K562 (cell line): ENCODE measurements around the gene PRKCB. TPM values are rescaled to one million over a fixed set of nuclear protein-coding genes. Genes with fewer than 3 reads are reported as not detected.

Experiments used
- ARID3B ChIP-seq: fragments of 250-450 bp; sonication (Bioruptor Pico); IDR thresholded peaks from 2 replicates; pipeline ENCODE4 v1.4.0; 2020; ENCODE audit warnings: borderline replicate concordance
- ARID4B ChIP-seq: sonication (generic); formaldehyde crosslinking; IDR thresholded peaks from 2 replicates; pipeline ENCODE4 v1.8.0; 2022; ENCODE audit warnings: mild to moderate bottlenecking, missing genetic modification reagents
- CGGBP1 ChIP-seq: fragments of 250-450 bp; sonication (Bioruptor Pico); IDR thresholded peaks from 2 replicates; pipeline ENCODE4 v1.9.0; 2021; ENCODE audit warnings: mild to moderate bottlenecking
- CHCHD3 ChIP-seq: fragments of 250-450 bp; sonication (Bioruptor Pico); IDR thresholded peaks from 2 replicates; pipeline ENCODE4 v2.1.2; 2022; ENCODE audit warnings: mild to moderate bottlenecking
- E2F6 ChIP-seq, 2 experiments: IDR thresholded peaks; 2 replicates each; pipeline ENCODE4 v1.6.1; 2011; ENCODE audit warnings: borderline replicate concordance in 1 of 2, control low read depth in 1 of 2, low read depth in 1 of 2, low read length in 1 of 2, mild to moderate bottlenecking in 1 of 2, mixed read lengths in 1 of 2, moderate library complexity in 1 of 2; ENCODE audit not compliant: insufficient read depth in 1 of 2, insufficient read length in 1 of 2, poor library complexity in 1 of 2, severe bottlenecking in 1 of 2; ENCODE audit errors: extremely low read depth in 1 of 2
- HDAC6 ChIP-seq: IDR thresholded peaks from 2 replicates; pipeline ENCODE4 v1.6.1; 2012; ENCODE audit warnings: low read depth, mild to moderate bottlenecking, control low read depth, inconsistent platforms, low read length, moderate library complexity
- HLTF ChIP-seq: fragments of 450-650 bp; IDR thresholded peaks from 2 replicates; pipeline ENCODE4 v1.6.1; 2016
- IRF2 ChIP-seq: sonication (generic); formaldehyde crosslinking; IDR thresholded peaks from 2 replicates; pipeline ENCODE4 v1.8.1; 2022; ENCODE audit warnings: mild to moderate bottlenecking, missing genetic modification reagents
- KLF10 ChIP-seq: fragments of 250-450 bp; sonication (Bioruptor Pico); IDR thresholded peaks from 2 replicates; pipeline ENCODE4 v1.6.1; 2021; ENCODE audit warnings: matching md5 sums
- MCM5 ChIP-seq: fragments of 450-650 bp; IDR thresholded peaks from 2 replicates; pipeline ENCODE4 v1.6.1; 2016; ENCODE audit warnings: low read depth
- PREB ChIP-seq: sonication (generic); formaldehyde crosslinking; IDR thresholded peaks from 2 replicates; pipeline ENCODE4 v1.8.1; 2023; ENCODE audit warnings: mild to moderate bottlenecking, missing genetic modification reagents
- RAD51 ChIP-seq: fragments of 450-650 bp; IDR thresholded peaks from 2 replicates; pipeline ENCODE4 v1.7.1; 2016; ENCODE audit warnings: low read depth, mild to moderate bottlenecking, borderline replicate concordance
- TGIF2 ChIP-seq: sonication (generic); formaldehyde crosslinking; IDR thresholded peaks from 2 replicates; pipeline ENCODE4 v1.8.1; 2022; ENCODE audit warnings: mild to moderate bottlenecking, missing genetic modification reagents, moderate library complexity
- ZBTB12 ChIP-seq: fragments of 250-450 bp; sonication (Bioruptor Pico); IDR thresholded peaks from 2 replicates; pipeline ENCODE4 v1.4.0; 2020
- ZFP36 ChIP-seq: fragments of 150-350 bp; IDR thresholded peaks from 2 replicates; pipeline ENCODE4 v1.6.1; 2018; ENCODE audit warnings: low read length, low read depth; ENCODE audit not compliant: partially characterized antibody
- ZNF146 ChIP-seq: IDR thresholded peaks from one replicate; pipeline ENCODE4 v1.6.1; 2018; ENCODE audit warnings: missing compliant biosample characterization; ENCODE audit not compliant: unreplicated experiment
- ZNF444 ChIP-seq: fragments of 250-450 bp; sonication (Bioruptor Pico); IDR thresholded peaks from 2 replicates; pipeline ENCODE4 v1.4.0; 2020; ENCODE audit warnings: mild to moderate bottlenecking, moderate library complexity
- ZNF561 ChIP-seq: fragments of 450-650 bp; formaldehyde crosslinking; conservative IDR thresholded peaks from 2 replicates; pipeline ENCODE4 v1.4.0; 2020; ENCODE audit warnings: mild to moderate bottlenecking, moderate library complexity
- ZNF780A ChIP-seq: fragments of 250-450 bp; sonication (Bioruptor Pico); IDR thresholded peaks from 2 replicates; pipeline ENCODE4 v1.5.0; 2021; ENCODE audit warnings: mild to moderate bottlenecking
- polyA plus RNA-seq, 8 experiments: library from polyadenylated mRNA; depleted of rRNA in 4 of 8; stranded (reverse) in 5 of 8; unstranded in 3 of 8; fragments of >200 nt; fragmentation: Nextera tagmentation in 2 of 8; fragmentation: Illumina TruSeq in 1 of 8; extraction: Ambion mirVana in 2 of 8; extraction: Trizol in 1 of 8; gene quantifications; 2 replicates each; pipeline versions ENCODE4 v1.2.1 to v1.2.3, GENCODE V29; 2011 to 2014; ENCODE audit warnings: inconsistent platforms in 1 of 8, missing spikeins in 1 of 8
- total RNA-seq, 7 experiments: library from RNA; depleted of rRNA in 6 of 7; stranded (reverse); fragments of >200 nt in 6 of 7; fragmentation: Illumina TruSeq in 2 of 7; extraction: Trizol in 2 of 7; gene quantifications; 2 replicates each; pipeline versions ENCODE4 v1.2.1 to v1.2.3, GENCODE V29; 2011 to 2021; ENCODE audit warnings: low replicate concordance in 1 of 7

PRKCB gene
- total and polyA plus RNA-seq, 9 of the 15 experiments (the other 6 are each of a cell fraction or from before 2014, with no cell fraction given) = 49.9 to 276 (median 148) TPM

GRCh38 chr16:23835390-23836077 lies at the start of gene PRKCB (continued):
- peak; percentile 66 for TF ChIP-seq ARID4B (CRISPR knock-in tag)
- no peak for TF ChIP-seq ZNF444 (CRISPR knock-in tag)
- no peak for TF ChIP-seq ZNF780A
- no peak for TF ChIP-seq TGIF2 (CRISPR knock-in tag)
- TF ChIP-seq E2F6 (IDR thresholded peaks at IDR 0.05; ENCODE audit: borderline replicate concordance in 1 of 2, extremely low read depth in 1 of 2, insufficient read depth in 1 of 2, insufficient read length in 1 of 2, low read depth in 1 of 2, low read length in 1 of 2, poor library complexity in 1 of 2, severe bottlenecking in 1 of 2) = peak in 1 of 2 experiments; percentile 55
- TF ChIP-seq ARID3B (CRISPR knock-in tag) = no peak
- TF ChIP-seq ZNF561 (CRISPR knock-in tag) = no peak
- TF ChIP-seq ZNF146 (CRISPR knock-in tag) = no peak
- no peak for TF ChIP-seq ZBTB12
- TF ChIP-seq RAD51 = no peak
- no peak for TF ChIP-seq HLTF
- no peak for TF ChIP-seq CGGBP1 (CRISPR knock-in tag)
- TF ChIP-seq HDAC6 = no peak
- no peak for TF ChIP-seq KLF10 (CRISPR knock-in tag)
- TF ChIP-seq CHCHD3 (CRISPR knock-in tag) = no peak
- no peak for TF ChIP-seq PREB (CRISPR knock-in tag)
- no peak for TF ChIP-seq ZFP36
- no peak for TF ChIP-seq MCM5
- no peak for TF ChIP-seq IRF2 (CRISPR knock-in tag)
